ENCODE results near the gene RASA1.

RASA1 gene

GRCh38 chr5:87392170-87392569 lies 124.5 kb downstream of the RASA1 start:
- H3K4me3 ChIP-seq (ENCODE audit: low read depth in 1 of 2, low read length in 2 of 2), result no peak overlapping the region

GRCh38 chr5:87392801-87393200 lies 125.1 kb downstream of the RASA1 start:
- Histone ChIP-seq H3K27me3 (ENCODE audit: insufficient read depth, low read length, poor library complexity) (no peaks in the 10 kb centered on the region), H3K4me3 (ENCODE audit: low read depth in 1 of 2, low read length in 2 of 2) (no peak overlapping the region)

More at GRCh38 chr5:87392170-87392569, 124.5 kb downstream of the RASA1 start:
- Histone ChIP-seq H3K9ac (ENCODE audit: low read depth, low read length) (no peak overlapping the region), H2AFZ (ENCODE audit: low read depth, low read length) (no peak overlapping the region), H3K4me1 (ENCODE audit: insufficient read depth, low read length) (no peaks in the 10 kb centered on the region), H3K9me3 (ENCODE audit: insufficient read depth, low read length, severe bottlenecking) (no peaks in the 10 kb centered on the region), H3K36me3 (ENCODE audit: insufficient read depth, low read length) (peaks cover 95% of the 10 kb centered on the region), H4K20me1 (ENCODE audit: insufficient read depth, low read length) (no peaks in the 10 kb centered on the region; the same call in 1 of the 2 replicates), H3K4me2 (ENCODE audit: insufficient read depth, low read length) (no peak overlapping the region), H3K27me3 (ENCODE audit: insufficient read depth, low read length, poor library complexity) (no peaks in the 10 kb centered on the region), H3K27ac (ENCODE audit: low read length) (no peak overlapping the region), H3K79me2 (ENCODE audit: insufficient read depth, low read length) (0 out of 2 replicates have a peak, but pooled peaks cover 4% of the 10 kb centered on the region)
- DNase-seq (no peak), ATAC-seq (ENCODE audit: insufficient read depth, low read depth) (no peak)
- TF ChIP-seq CTCF (IDR thresholded peaks at IDR 0.05; ENCODE audit: borderline replicate concordance, extremely low read depth, low read length, poor library complexity, severe bottlenecking) (no peak), EZH2 (IDR thresholded peaks at IDR 0.05; ENCODE audit: borderline replicate concordance, low read depth, low read length, severe bottlenecking) (no peak)

GRCh38 chr5:87393331-87393730 lies 125.6 kb downstream of the RASA1 start:
- no peak for DNase-seq
- H3K36me3 ChIP-seq (ENCODE audit: insufficient read depth, low read length), result peaks cover 95% of the 10 kb centered on the region

More at GRCh38 chr5:87392801-87393200, 125.1 kb downstream of the RASA1 start:
- H3K9me3 ChIP-seq (ENCODE audit: insufficient read depth, low read length, severe bottlenecking), result no peaks in the 10 kb centered on the region
- H3K4me2 ChIP-seq (ENCODE audit: insufficient read depth, low read length), result no peak overlapping the region
- H3K9ac ChIP-seq (ENCODE audit: low read depth, low read length), result no peak overlapping the region
- H2AFZ ChIP-seq (ENCODE audit: low read depth, low read length), result no peak overlapping the region
- no peaks in the 10 kb centered on the region for H3K4me1 ChIP-seq (ENCODE audit: insufficient read depth, low read length)
- no peaks in the 10 kb centered on the region; the same call in 1 of the 2 replicates for H4K20me1 ChIP-seq (ENCODE audit: insufficient read depth, low read length)
- no peak for DNase-seq
- H3K79me2 ChIP-seq (ENCODE audit: insufficient read depth, low read length), result 0 out of 2 replicates have a peak, but pooled peaks cover 4% of the 10 kb centered on the region
- TF ChIP-seq CTCF (IDR thresholded peaks at IDR 0.05; ENCODE audit: borderline replicate concordance, extremely low read depth, low read length, poor library complexity, severe bottlenecking) (no peak), EZH2 (IDR thresholded peaks at IDR 0.05; ENCODE audit: borderline replicate concordance, low read depth, low read length, severe bottlenecking) (no peak)
- peaks cover 95% of the 10 kb centered on the region for H3K36me3 ChIP-seq (ENCODE audit: insufficient read depth, low read length)
- H3K27ac ChIP-seq (ENCODE audit: low read length), result no peak overlapping the region
- no peak for ATAC-seq (ENCODE audit: insufficient read depth, low read depth)

More at GRCh38 chr5:87393331-87393730, 125.6 kb downstream of the RASA1 start:
- H3K9me3 ChIP-seq (ENCODE audit: insufficient read depth, low read length, severe bottlenecking), result no peaks in the 10 kb centered on the region
- TF ChIP-seq CTCF (IDR thresholded peaks at IDR 0.05; ENCODE audit: borderline replicate concordance, extremely low read depth, low read length, poor library complexity, severe bottlenecking), result no peak
- no peak for TF ChIP-seq EZH2 (IDR thresholded peaks at IDR 0.05; ENCODE audit: borderline replicate concordance, low read depth, low read length, severe bottlenecking)
- 0 out of 2 replicates have a peak, but pooled peaks cover 4% of the 10 kb centered on the region for H3K79me2 ChIP-seq (ENCODE audit: insufficient read depth, low read length)
- no peak overlapping the region for H3K4me2 ChIP-seq (ENCODE audit: insufficient read depth, low read length)
- no peaks in the 10 kb centered on the region; the same call in 1 of the 2 replicates for H4K20me1 ChIP-seq (ENCODE audit: insufficient read depth, low read length)
- H3K4me3 ChIP-seq (ENCODE audit: low read depth in 1 of 2, low read length in 2 of 2), result no peak overlapping the region
- H2AFZ ChIP-seq (ENCODE audit: low read depth, low read length), result no peak overlapping the region
- ATAC-seq (ENCODE audit: insufficient read depth, low read depth), result no peak
- H3K27me3 ChIP-seq (ENCODE audit: insufficient read depth, low read length, poor library complexity), result no peaks in the 10 kb centered on the region
- H3K27ac ChIP-seq (ENCODE audit: low read length), result no peak overlapping the region
- no peak overlapping the region for H3K9ac ChIP-seq (ENCODE audit: low read depth, low read length)
- no peaks in the 10 kb centered on the region for H3K4me1 ChIP-seq (ENCODE audit: insufficient read depth, low read length)
